ENCODE data around the gene LAMTOR2.

The LAMTOR2 gene

GRCh38 chr1:156099282-156099681 is 44.7 kb downstream of the LAMTOR2 start:
- no peak for DNase-seq

GRCh38 chr1:156100205-156100995 is 45.8 kb downstream of the LAMTOR2 start:
- no peak for DNase-seq

GRCh38 chr1:156101880-156102279 is 47.3 kb downstream of the LAMTOR2 start:
- DNase-seq: no peak

GRCh38 chr1:156102633-156103511 is 48.3 kb downstream of the LAMTOR2 start:
- DNase-seq: no peak

- no peak for DNase-seq
Observed at GRCh38 chr1:156103521-156103947, 49.0 kb downstream of the LAMTOR2 start.

- DNase-seq: no peak
Observed at GRCh38 chr1:156104065-156104810, 49.7 kb downstream of the LAMTOR2 start.

GRCh38 chr1:156104861-156105832 is 50.6 kb downstream of the LAMTOR2 start:
- DNase-seq: no peak

GRCh38 chr1:156106624-156107488 is 52.3 kb downstream of the LAMTOR2 start:
- DNase-seq: peak; percentile 55

GRCh38 chr1:156108057-156108456 is 53.5 kb downstream of the LAMTOR2 start:
- DNase-seq: no peak

All from retina (tissue), 1 donor.